ENCODE data around the gene FCER1A. TPM values are rescaled to one million over a fixed set of nuclear protein-coding genes. Genes with fewer than 3 reads are reported as not detected.

Gene FCER1A
- total and polyA plus RNA-seq, 8 donors = 1.1 to 5.2 (median 3.2) TPM; not detected in 4

DNA sequence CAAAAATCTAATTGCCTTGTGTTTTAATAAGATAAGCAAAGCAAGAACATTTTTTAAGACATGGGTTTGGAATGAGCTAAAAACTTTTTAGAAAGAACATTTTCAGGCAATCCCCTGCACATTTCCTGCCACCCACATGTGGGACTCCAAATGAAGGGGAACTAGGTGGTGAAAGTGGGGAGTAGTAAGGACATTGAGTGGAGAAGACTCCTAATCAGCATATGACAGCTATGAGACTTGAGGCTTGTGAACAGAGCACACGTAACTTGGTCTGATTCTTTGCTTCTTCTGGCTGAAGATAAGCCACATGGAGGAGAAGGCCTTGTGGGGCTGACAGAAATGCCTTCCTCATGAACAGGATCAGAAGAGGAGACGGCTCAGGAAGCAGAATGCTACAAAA, 50.3 kb downstream of the FCER1A start:
- no peak for DNase-seq
- H3K4me3 ChIP-seq = no peak overlapping the region

More for the DNA sequence above, 50.3 kb downstream of the FCER1A start:
- intact Hi-C loops (cut with DNase I; ENCODE audit: low total_unique reads) = no loop called here
- TF ChIP-seq POLR2AphosphoS5 (IDR thresholded peaks at IDR 0.05) (no peak), POLR2A (IDR thresholded peaks at IDR 0.05) (no peak), EP300 (IDR thresholded peaks at IDR 0.05) (no peak)
- TF ChIP-seq, protein P1, sequence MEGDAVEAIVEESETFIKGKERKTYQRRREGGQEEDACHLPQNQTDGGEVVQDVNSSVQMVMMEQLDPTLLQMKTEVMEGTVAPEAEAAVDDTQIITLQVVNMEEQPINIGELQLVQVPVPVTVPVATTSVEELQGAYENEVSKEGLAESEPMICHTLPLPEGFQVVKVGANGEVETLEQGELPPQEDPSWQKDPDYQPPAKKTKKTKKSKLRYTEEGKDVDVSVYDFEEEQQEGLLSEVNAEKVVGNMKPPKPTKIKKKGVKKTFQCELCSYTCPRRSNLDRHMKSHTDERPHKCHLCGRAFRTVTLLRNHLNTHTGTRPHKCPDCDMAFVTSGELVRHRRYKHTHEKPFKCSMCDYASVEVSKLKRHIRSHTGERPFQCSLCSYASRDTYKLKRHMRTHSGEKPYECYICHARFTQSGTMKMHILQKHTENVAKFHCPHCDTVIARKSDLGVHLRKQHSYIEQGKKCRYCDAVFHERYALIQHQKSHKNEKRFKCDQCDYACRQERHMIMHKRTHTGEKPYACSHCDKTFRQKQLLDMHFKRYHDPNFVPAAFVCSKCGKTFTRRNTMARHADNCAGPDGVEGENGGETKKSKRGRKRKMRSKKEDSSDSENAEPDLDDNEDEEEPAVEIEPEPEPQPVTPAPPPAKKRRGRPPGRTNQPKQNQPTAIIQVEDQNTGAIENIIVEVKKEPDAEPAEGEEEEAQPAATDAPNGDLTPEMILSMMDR (IDR thresholded peaks at IDR 0.05) = no peak
- WGBS, 5 donors = 66 to 76% (median 73%) methylated on average over 2 of the region's 2 CpGs
- no peaks in the 10 kb centered on the region for H3K27me3 ChIP-seq
- H3K36me3 ChIP-seq = no peaks in the 10 kb centered on the region
- no peak overlapping the region for H3K27ac ChIP-seq
- no peaks in the 10 kb centered on the region for H3K4me1 ChIP-seq
- peaks cover 0 to 15% (median 7%) of the 10 kb centered on the region in 4 donors for H3K9me3 ChIP-seq

Other genes with a start within 250 kb of the FCER1A start
- gene AIM2, start 225.6 kb upstream of the FCER1A start, total RNA-seq = 1 to 10 TPM in 2 of 5 donors, not detected in 3; 1.6 to 4.4 TPM
- 1 to 10 TPM in 1 of 3 donors, under 1 TPM in 1, not detected in 1; 0.50 to 1.7 TPM for gene AIM2, start 225.6 kb upstream of the FCER1A start, polyA plus RNA-seq
- 10 to 100 TPM in 1 of 5 donors, 1 to 10 TPM in 4; 3.2 to 10.3 (median 7.8) TPM for gene CADM3, start 130.7 kb upstream of the FCER1A start, total RNA-seq
- 1 to 10 TPM; 1.8 to 4.1 (median 2.9) TPM for gene CADM3, start 130.7 kb upstream of the FCER1A start, polyA plus RNA-seq
- 10 to 100 TPM in 3 of 5 donors, 1 to 10 TPM in 2; 4.3 to 23.2 (median 10.5) TPM for gene ACKR1, start 97.5 kb upstream of the FCER1A start, total RNA-seq
- 10 to 100 TPM in 2 of 3 donors, 1 to 10 TPM in 1; 6.8 to 41.3 (median 14.4) TPM for gene ACKR1, start 97.5 kb upstream of the FCER1A start, polyA plus RNA-seq
- gene OR10J4, start 129.9 kb downstream of the FCER1A start, total RNA-seq = not detected
- gene OR10J4, start 129.9 kb downstream of the FCER1A start, polyA plus RNA-seq = not detected
- gene OR10J1, start 137.4 kb downstream of the FCER1A start, total RNA-seq = not detected
- gene OR10J1, start 137.4 kb downstream of the FCER1A start, polyA plus RNA-seq = not detected
- not detected for gene OR10J5, start 233.7 kb downstream of the FCER1A start, total RNA-seq
- gene OR10J5, start 233.7 kb downstream of the FCER1A start, polyA plus RNA-seq = not detected